Measurements from ENCODE around the gene KRT7. TPM values are rescaled to one million over a fixed set of nuclear protein-coding genes. Genes with fewer than 3 reads are reported as not detected.

Gene KRT7
- total and polyA plus RNA-seq, 2 donors (not counting 3 experiments of a cell fraction or from before 2014, with no cell fraction given), result 120 to 293 TPM

DNA sequence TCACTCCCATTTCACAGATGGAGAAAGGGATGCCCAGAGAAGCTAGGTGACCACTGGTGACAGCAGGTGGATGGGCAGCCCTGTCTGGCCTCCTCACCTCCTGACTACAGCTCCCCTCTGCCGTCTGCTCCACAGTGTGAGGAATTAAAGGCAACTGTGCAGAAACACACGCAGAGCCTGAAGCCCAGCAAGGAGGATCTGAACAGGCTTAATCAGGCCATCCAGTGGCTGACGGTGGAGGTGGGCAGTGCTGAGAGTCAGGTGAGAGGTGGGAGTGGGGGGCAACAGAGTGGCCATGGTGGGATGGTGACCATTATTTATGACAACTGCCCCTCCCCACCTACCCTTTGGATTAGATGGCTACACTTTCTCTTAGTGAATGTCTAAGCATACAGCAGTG, 42.6 kb downstream of the KRT7 start:
- CTCF ChIA-PET, result interaction anchor here (0.8 to 1.8 kb wide), 2 partner anchors 32 to 54 kb away, joined by 3 to 6 read pairs; no protein-coding TSS in a partner anchor
- no peak for FAIRE-seq

More for the DNA sequence above, 42.6 kb downstream of the KRT7 start:
- POLR2A ChIA-PET, result no interaction called here
- H2AFZ ChIP-seq (ENCODE audit: low read depth, low read length), result no peak overlapping the region
- H3K9ac ChIP-seq (replicated peaks; ENCODE audit: extremely low read depth, insufficient read depth, low read length), result no peak overlapping the region
- no peaks in the 10 kb centered on the region for H4K20me1 ChIP-seq (replicated peaks; ENCODE audit: control insufficient read depth, extremely low read depth, insufficient read depth, low read length)
- no peak overlapping the region for H3K4me2 ChIP-seq (ENCODE audit: insufficient read depth, low read length)
- no peak for TF ChIP-seq JUN (IDR thresholded peaks at IDR 0.05; ENCODE audit: borderline replicate concordance, insufficient read depth, insufficient read length, low read depth)
- no peak for TF ChIP-seq MYC (IDR thresholded peaks at IDR 0.05; ENCODE audit: low read depth, low read length)
- TF ChIP-seq POLR2AphosphoS5 (IDR thresholded peaks at IDR 0.05; ENCODE audit: insufficient read depth, low read depth, low read length), result no peak
- TF ChIP-seq, protein P1, sequence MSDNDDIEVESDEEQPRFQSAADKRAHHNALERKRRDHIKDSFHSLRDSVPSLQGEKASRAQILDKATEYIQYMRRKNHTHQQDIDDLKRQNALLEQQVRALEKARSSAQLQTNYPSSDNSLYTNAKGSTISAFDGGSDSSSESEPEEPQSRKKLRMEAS (IDR thresholded peaks at IDR 0.05; ENCODE audit: insufficient read depth, insufficient read length), result no peak
- no peak for TF ChIP-seq GATA2 (IDR thresholded peaks at IDR 0.05; ENCODE audit: insufficient read depth, insufficient read length, low read depth, low read length)
- TF ChIP-seq POLR2A (IDR thresholded peaks at IDR 0.05; ENCODE audit: low read depth, low read length), result no peak
- TF ChIP-seq, protein P2, sequence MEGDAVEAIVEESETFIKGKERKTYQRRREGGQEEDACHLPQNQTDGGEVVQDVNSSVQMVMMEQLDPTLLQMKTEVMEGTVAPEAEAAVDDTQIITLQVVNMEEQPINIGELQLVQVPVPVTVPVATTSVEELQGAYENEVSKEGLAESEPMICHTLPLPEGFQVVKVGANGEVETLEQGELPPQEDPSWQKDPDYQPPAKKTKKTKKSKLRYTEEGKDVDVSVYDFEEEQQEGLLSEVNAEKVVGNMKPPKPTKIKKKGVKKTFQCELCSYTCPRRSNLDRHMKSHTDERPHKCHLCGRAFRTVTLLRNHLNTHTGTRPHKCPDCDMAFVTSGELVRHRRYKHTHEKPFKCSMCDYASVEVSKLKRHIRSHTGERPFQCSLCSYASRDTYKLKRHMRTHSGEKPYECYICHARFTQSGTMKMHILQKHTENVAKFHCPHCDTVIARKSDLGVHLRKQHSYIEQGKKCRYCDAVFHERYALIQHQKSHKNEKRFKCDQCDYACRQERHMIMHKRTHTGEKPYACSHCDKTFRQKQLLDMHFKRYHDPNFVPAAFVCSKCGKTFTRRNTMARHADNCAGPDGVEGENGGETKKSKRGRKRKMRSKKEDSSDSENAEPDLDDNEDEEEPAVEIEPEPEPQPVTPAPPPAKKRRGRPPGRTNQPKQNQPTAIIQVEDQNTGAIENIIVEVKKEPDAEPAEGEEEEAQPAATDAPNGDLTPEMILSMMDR (IDR thresholded peaks at IDR 0.05; ENCODE audit: extremely low read depth in 1 of 2, insufficient read depth in 1 of 2, low read depth in 1 of 2, low read length in 2 of 2), result no peak
- no peak for TF ChIP-seq FOS (IDR thresholded peaks at IDR 0.05; ENCODE audit: borderline replicate concordance, insufficient read depth, low read length)
- no peak for TF ChIP-seq EZH2 (IDR thresholded peaks at IDR 0.05; ENCODE audit: borderline replicate concordance, low read depth, low read length, severe bottlenecking)
- intact Hi-C loops (cut with micrococcal nuclease), result no loop called here
- peaks cover 3% of the 10 kb centered on the region for H3K4me1 ChIP-seq (ENCODE audit: control insufficient read depth, extremely low read depth, insufficient read depth, low read length)
- no peaks in the 10 kb centered on the region for H3K36me3 ChIP-seq (ENCODE audit: control insufficient read depth in 2 of 2, extremely low read depth in 1 of 2, insufficient read depth in 2 of 2, low read length in 2 of 2)
- no peaks in the 10 kb centered on the region for H3K9me3 ChIP-seq (replicated peaks; ENCODE audit: control insufficient read depth, insufficient read depth, low read length)
- H3K27ac ChIP-seq (ENCODE audit: insufficient read depth, low read depth, low read length), result no peak overlapping the region
- no peaks in the 10 kb centered on the region for H3K79me2 ChIP-seq (ENCODE audit: control insufficient read depth, insufficient read depth, low read length)
- BruUV-seq (replicated peaks), result no TSS peak
- DNase-seq (ENCODE audit: low read depth, low spot score), result no peak
- H3K4me3 ChIP-seq (replicated peaks in 1 of 3; ENCODE audit: insufficient read depth in 1 of 3, low read depth in 1 of 3, low read length in 3 of 3), result no peak overlapping the region
- no peaks in the 10 kb centered on the region for H3K9me1 ChIP-seq (replicated peaks; ENCODE audit: control insufficient read depth, extremely low read depth, insufficient read depth, low read length)
- dilution Hi-C loops (cut with MboI; ENCODE audit: extremely low pct_ligation_motif_present, low sequenced_read_pairs), result no loop called here
- peaks cover 15 to 18% of the 10 kb centered on the region in 2 experiments for H3K27me3 ChIP-seq (ENCODE audit: control insufficient read depth in 2 of 2, insufficient read depth in 2 of 2, low read length in 2 of 2)
